IMR-90 (cell line): Measurements from ENCODE around the gene NDUFS5. TPM values are rescaled to one million over a fixed set of nuclear protein-coding genes. Genes with fewer than 3 reads are reported as not detected.

Experiments used
- ATAC-seq: fragments of 200-7000 bp; cut with Tn5 transposase; 2 replicates; pipeline ENCODE4 v1.9.1; 2020; ENCODE audit warnings: low read depth, mild to moderate bottlenecking, moderate library complexity
- BruUV-seq: library from RNA; stranded (reverse); fragments of 400-500 nt; replicated peaks from 2 replicates; lab custom pipeline; 2021; lab: Mats Ljungman, UMichigan
- CTCF ChIA-PET: fragments of 300-600 bp; formaldehyde crosslinking; extraction: SDS; loops from one replicate; lab custom pipeline; 2021; ENCODE audit warnings: antibody characterized with exemption; lab: Yijun Ruan, JAX
- POLR2A ChIA-PET: fragments of 300-600 bp; sonication (Branson Sonifier 250); formaldehyde crosslinking; loops from one replicate; lab custom pipeline; 2022; ENCODE audit warnings: antibody characterized with exemption; ENCODE audit not compliant: unreplicated experiment; lab: Charles Lee
- DNase-seq: peaks from one replicate; pipeline ENCODE4 v3.0.0; 2013
- H2AFZ ChIP-seq: replicated peaks from 2 replicates; pipeline ENCODE3; 2013; ENCODE audit warnings: low read length, mild to moderate bottlenecking; ENCODE audit not compliant: poor library complexity
- H2AK5ac ChIP-seq: 2 replicates; pipeline ENCODE4 v1.6.1; 2013; ENCODE audit warnings: low read depth, low read length, inconsistent platforms
- H2AK9ac ChIP-seq: replicated peaks from 2 replicates; pipeline ENCODE3; 2013; ENCODE audit warnings: mild to moderate bottlenecking, low read depth, low read length, moderate library complexity; ENCODE audit not compliant: poor library complexity
- H2BK120ac ChIP-seq: 2 replicates; pipeline ENCODE4 v1.6.1; 2013; ENCODE audit warnings: low read depth, low read length, inconsistent platforms
- H2BK15ac ChIP-seq: 3 replicates; pipeline ENCODE4 v1.6.1; 2013; ENCODE audit warnings: low read depth, low read length, inconsistent platforms
- H2BK20ac ChIP-seq: 2 replicates; pipeline ENCODE4 v1.6.1; 2013; ENCODE audit warnings: low read depth, mild to moderate bottlenecking, inconsistent platforms, low read length, moderate library complexity
- H2BK5ac ChIP-seq: 2 replicates; pipeline ENCODE4 v1.6.1; 2013; ENCODE audit warnings: mild to moderate bottlenecking, low read depth, low read length, inconsistent platforms; ENCODE audit not compliant: poor library complexity, severe bottlenecking
- H3K14ac ChIP-seq: replicated peaks from 2 replicates; pipeline ENCODE4 v1.6.1; 2013; ENCODE audit warnings: low read depth, low read length, inconsistent platforms
- H3K18ac ChIP-seq: 2 replicates; pipeline ENCODE4 v1.6.1; 2013; ENCODE audit warnings: low read depth, low read length, control low read depth
- H3K23ac ChIP-seq: 2 replicates; pipeline ENCODE4 v1.6.1; 2013; ENCODE audit warnings: low read depth, low read length, inconsistent platforms
- H3K27ac ChIP-seq: 2 replicates; pipeline ENCODE4 v1.5.1; 2013; ENCODE audit warnings: mild to moderate bottlenecking, control low read depth, low read length; ENCODE audit not compliant: insufficient read depth
- H3K27me3 ChIP-seq: 2 replicates; pipeline ENCODE4 v1.6.1; 2013; ENCODE audit warnings: low read length; ENCODE audit not compliant: control insufficient read depth, insufficient read depth
- H3K36me3 ChIP-seq: 2 replicates; pipeline ENCODE4 v1.6.1; 2013; ENCODE audit warnings: low read length, mixed read lengths; ENCODE audit not compliant: control insufficient read depth, insufficient read depth
- H3K4ac ChIP-seq: 2 replicates; pipeline ENCODE4 v1.6.1; 2013; ENCODE audit warnings: low read depth, low read length, inconsistent platforms
- H3K4me1 ChIP-seq: 2 replicates; pipeline ENCODE4 v1.6.1; 2013; ENCODE audit warnings: low read length, mixed read lengths; ENCODE audit not compliant: control insufficient read depth, insufficient read depth
- H3K4me2 ChIP-seq: 2 replicates; pipeline ENCODE4 v1.6.1; 2013; ENCODE audit warnings: low read depth, mild to moderate bottlenecking, control low read depth, low read length, moderate library complexity
- H3K4me3 ChIP-seq: 2 replicates; pipeline ENCODE4 v1.5.1; 2013; ENCODE audit warnings: low read depth, mild to moderate bottlenecking, control low read depth, low read length, moderate library complexity; ENCODE audit not compliant: insufficient read depth
- H3K56ac ChIP-seq: 2 replicates; pipeline ENCODE4 v1.6.1; 2013; ENCODE audit warnings: low read length, inconsistent platforms; ENCODE audit not compliant: insufficient read depth; ENCODE audit errors: extremely low read depth
- H3K79me1 ChIP-seq, 2 experiments: 2 replicates each; pipeline ENCODE4 v1.6.1; 2013; ENCODE audit warnings: low read length in 2 of 2, inconsistent platforms in 1 of 2, low read depth in 1 of 2
- H3K9ac ChIP-seq: 2 replicates; pipeline ENCODE4 v1.6.1; 2013; ENCODE audit warnings: low read depth, low read length, control low read depth
- H3K9me1 ChIP-seq: 2 replicates; pipeline ENCODE4 v1.6.1; 2013; ENCODE audit warnings: low read length, inconsistent platforms; ENCODE audit not compliant: insufficient read depth
- H3K9me3 ChIP-seq: 2 replicates; pipeline ENCODE4 v1.6.1; 2013; ENCODE audit warnings: low read length; ENCODE audit not compliant: control insufficient read depth, insufficient read depth
- H4K20me1 ChIP-seq: 2 replicates; pipeline ENCODE4 v1.6.1; 2013; ENCODE audit warnings: low read length, inconsistent platforms; ENCODE audit not compliant: insufficient read depth
- H4K5ac ChIP-seq: 2 replicates; pipeline ENCODE4 v1.6.1; 2013; ENCODE audit warnings: mild to moderate bottlenecking, low read depth, low read length, control low read depth
- H4K8ac ChIP-seq, 2 experiments: 2 replicates each; pipeline ENCODE4 v1.6.1; 2013; ENCODE audit warnings: low read depth in 2 of 2, low read length in 2 of 2, control low read depth in 1 of 2, inconsistent platforms in 1 of 2
- H4K91ac ChIP-seq: 2 replicates; pipeline ENCODE4 v1.6.1; 2013; ENCODE audit warnings: low read depth, low read length, inconsistent platforms; ENCODE audit not compliant: insufficient read depth
- BHLHE40 ChIP-seq: fragments of 150-350 bp; IDR thresholded peaks from 2 replicates; pipeline ENCODE4 v1.6.1; 2016; ENCODE audit warnings: mild to moderate bottlenecking, low read depth, low read length
- CEBPB ChIP-seq: IDR thresholded peaks from 2 replicates; pipeline ENCODE4 v1.6.1; 2012; ENCODE audit warnings: low read depth, low read length, improper control_type of control experiment
- CHD1 ChIP-seq: IDR thresholded peaks from 2 replicates; pipeline ENCODE4 v1.6.1; 2012; ENCODE audit warnings: low read depth, low read length, improper control_type of control experiment
- MAFK ChIP-seq: IDR thresholded peaks from 2 replicates; pipeline ENCODE4 v1.6.1; 2012; ENCODE audit warnings: low read depth, low read length, improper control_type of control experiment
- MAZ ChIP-seq: IDR thresholded peaks from 2 replicates; pipeline ENCODE4 v1.6.1; 2012; ENCODE audit warnings: low read depth, mild to moderate bottlenecking, low read length, improper control_type of control experiment, moderate library complexity, borderline replicate concordance
- NFE2L2 ChIP-seq: fragments of 150-350 bp; IDR thresholded peaks from 2 replicates; pipeline ENCODE4 v1.6.1; 2016; ENCODE audit warnings: low read depth, mild to moderate bottlenecking, low read length
- WGBS, 2 experiments: methylation state at CpG; one replicate each; pipeline versions ENCODE4 v1.1.5 to v1.1.7; 2013; ENCODE audit warnings: missing lambda C conversion rate in 2 of 2; ENCODE audit not compliant: insufficient read length in 1 of 2; ENCODE audit errors: extremely low coverage in 2 of 2; 5-methylcytosine and 5-hydroxymethylcytosine counted together
- dilution Hi-C: fragments of 300-500 bp; cut with HindIII; formaldehyde crosslinking; loops from one replicate; pipeline ENCODE4 v1.14.3; 2018; ENCODE audit warnings: low sequenced_read_pairs; ENCODE audit not compliant: unreplicated experiment
- in situ Hi-C: fragments of 300-500 bp; cut with MboI; formaldehyde crosslinking; loops from 3 replicates; pipeline ENCODE4 v1.14.3; 2019; ENCODE audit warnings: low sequenced_read_pairs, inconsistent platforms, mixed read lengths
- intact Hi-C: fragments of 100-400 bp; cut with micrococcal nuclease; formaldehyde crosslinking; loops from 2 replicates; pipeline ENCODE4 v1.10.0; 2022
- polyA plus RNA-seq, 3 experiments: library from polyadenylated mRNA; depleted of rRNA; stranded (reverse); fragments of >200 nt; gene quantifications; 2 replicates each; pipeline ENCODE4 v1.2.3, GENCODE V29; 2012; ENCODE audit warnings: low replicate concordance in 1 of 3
- total RNA-seq: library from RNA; depleted of rRNA; stranded (reverse); fragments of >200 nt; gene quantifications from 2 replicates; pipeline ENCODE4 v1.2.3, GENCODE V29; 2012
- TF ChIP-seq, protein P1 (sequence below): fragments of 150-350 bp; IDR thresholded peaks from 2 replicates; pipeline ENCODE4 v1.6.1; 2017; ENCODE audit warnings: mild to moderate bottlenecking, antibody characterized with exemption, low read length, low read depth

The NDUFS5 gene
- total and polyA plus RNA-seq, 2 of the 4 experiments (the other 2 are of a cell fraction), result 645 to 1,092 TPM

DNA sequence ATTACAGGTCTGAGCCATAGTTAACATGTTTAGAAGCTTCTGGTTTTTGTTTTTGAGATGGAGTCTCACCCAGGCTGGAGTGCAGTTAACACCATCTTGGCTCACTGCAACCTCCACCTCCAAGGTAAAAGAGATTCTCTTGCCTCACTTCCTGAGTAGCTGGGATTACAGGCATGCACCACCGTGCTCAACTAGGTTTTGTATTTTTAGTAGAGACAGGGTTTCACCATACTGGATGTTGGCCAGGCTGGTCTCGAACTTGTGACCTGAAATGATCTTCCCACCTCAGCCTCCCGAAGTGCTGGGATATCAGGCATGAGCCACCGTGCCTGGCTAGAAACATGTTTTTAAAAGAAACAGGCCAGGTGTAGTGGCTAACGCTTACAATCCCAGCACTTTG is 10.5 kb downstream of the NDUFS5 start:
- Histone ChIP-seq H3K23ac (no peak overlapping the region), H2BK15ac (no peak overlapping the region), H3K4me3 (no peak overlapping the region), H3K27me3 (no peaks in the 10 kb centered on the region), H2AK5ac (no peak overlapping the region), H2BK5ac (no peak overlapping the region), H3K4me1 (no peaks in the 10 kb centered on the region), H4K20me1 (peaks cover 6% of the 10 kb centered on the region), H3K9me3 (no peaks in the 10 kb centered on the region), H3K79me1 (peaks cover 8 to 12% of the 10 kb centered on the region in 2 experiments), H2BK120ac (no peak overlapping the region), H3K4me2 (no peak overlapping the region), H4K91ac (no peak overlapping the region), H3K9me1 (no peaks in the 10 kb centered on the region), H2AK9ac (no peak overlapping the region), H2AFZ (no peak overlapping the region), H3K56ac (no peak overlapping the region), H3K4ac (no peak overlapping the region), H3K14ac (no peak overlapping the region), H4K8ac (no peak overlapping the region), H3K9ac (no peak overlapping the region), H2BK20ac (no peak overlapping the region), H3K18ac (no peak overlapping the region), H4K5ac (no peak overlapping the region), H3K36me3 (peaks cover 38% of the 10 kb centered on the region), H3K27ac (no peak overlapping the region)
- DNase-seq, result no peak
- ATAC-seq, result no peak
- dilution Hi-C loops, result no loop called here
- in situ Hi-C loops, result no loop called here
- no peak for TF ChIP-seq CEBPB
- TF ChIP-seq, protein P1, sequence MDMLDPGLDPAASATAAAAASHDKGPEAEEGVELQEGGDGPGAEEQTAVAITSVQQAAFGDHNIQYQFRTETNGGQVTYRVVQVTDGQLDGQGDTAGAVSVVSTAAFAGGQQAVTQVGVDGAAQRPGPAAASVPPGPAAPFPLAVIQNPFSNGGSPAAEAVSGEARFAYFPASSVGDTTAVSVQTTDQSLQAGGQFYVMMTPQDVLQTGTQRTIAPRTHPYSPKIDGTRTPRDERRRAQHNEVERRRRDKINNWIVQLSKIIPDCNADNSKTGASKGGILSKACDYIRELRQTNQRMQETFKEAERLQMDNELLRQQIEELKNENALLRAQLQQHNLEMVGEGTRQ, result no peak
- no peak for TF ChIP-seq NFE2L2
- TF ChIP-seq MAZ, result no peak
- TF ChIP-seq MAFK, result no peak
- no peak for TF ChIP-seq BHLHE40
- no peak for TF ChIP-seq CHD1
- BruUV-seq, result no TSS peak
- ChIA-PET POLR2A (interaction anchor here (0.7 kb wide), 1 partner anchor 1487 kb away, joined by 8 read pairs; no protein-coding TSS in a partner anchor), CTCF (no interaction called here)
- intact Hi-C loops, result no loop called here
- 100% methylated on average over 1 of the region's 5 CpGs; no CpG with 5 or more reads in 1 of the 2 experiments for WGBS, 2 experiments
